Peyer's patch (tissue), 4 donors: ENCODE results near the gene NEIL1.
"Not testable (repeated sequence)": the region's sequence is repeated elsewhere in the genome, so short reads cannot be mapped to it uniquely, and the experiment has no call there.

Source experiments
- POLR2A ChIP-seq, 2 donors: fragments of 450-650 bp; IDR thresholded peaks; one replicate each; pipeline ENCODE4 v1.5.1; 2017; ENCODE audit warnings: antibody characterized with exemption in 2 of 2, mild to moderate bottlenecking in 2 of 2, moderate library complexity in 2 of 2
- TF ChIP-seq, protein P1 (sequence below), 6 experiments: fragments of 450-650 bp in 4 of 6; fragments of 200-600 bp in 2 of 6; sonication (generic) in 1 of 6; IDR thresholded peaks; one replicate each; pipeline ENCODE4 v1.5.1; 2017 to 2019; ENCODE audit warnings: antibody characterized with exemption in 6 of 6, mild to moderate bottlenecking in 3 of 6, moderate library complexity in 1 of 6

DNA sequence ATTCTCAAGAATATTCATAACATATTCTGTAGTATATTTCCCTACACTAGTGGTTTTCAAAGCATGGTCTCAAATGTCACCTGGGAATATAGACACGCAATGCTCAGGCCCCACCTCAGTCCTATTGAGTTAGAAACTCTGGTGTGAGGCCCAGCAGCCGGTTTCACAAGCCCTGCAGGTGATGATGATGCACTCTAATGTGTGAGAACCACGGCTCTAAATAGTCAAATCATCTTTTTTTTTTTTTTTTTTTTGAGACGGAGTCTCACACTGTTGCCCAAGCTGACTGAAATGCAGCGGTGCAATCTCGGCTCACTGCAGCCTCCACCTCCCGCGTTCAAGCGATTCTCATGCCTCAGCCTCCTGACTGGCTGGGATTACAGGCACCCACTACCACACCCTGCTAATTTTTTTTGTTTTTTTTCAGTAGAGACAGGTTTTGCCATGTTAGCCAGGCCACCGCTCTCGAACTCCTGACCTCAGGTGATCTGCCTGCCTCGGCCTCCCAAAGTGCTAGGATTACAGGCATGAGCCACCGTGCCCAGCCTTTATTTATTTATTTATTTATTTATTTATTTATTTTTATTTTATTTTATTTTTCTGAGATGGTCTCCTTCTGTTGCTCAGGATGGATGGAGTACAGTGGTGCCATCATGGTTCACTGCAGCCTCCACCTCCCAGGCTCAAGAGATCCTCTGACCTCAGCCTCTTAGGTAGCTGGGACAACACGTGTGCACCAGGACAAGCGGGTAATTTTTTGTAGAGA is 13.0 kb upstream of the NEIL1 start:
- TF ChIP-seq, protein P1, sequence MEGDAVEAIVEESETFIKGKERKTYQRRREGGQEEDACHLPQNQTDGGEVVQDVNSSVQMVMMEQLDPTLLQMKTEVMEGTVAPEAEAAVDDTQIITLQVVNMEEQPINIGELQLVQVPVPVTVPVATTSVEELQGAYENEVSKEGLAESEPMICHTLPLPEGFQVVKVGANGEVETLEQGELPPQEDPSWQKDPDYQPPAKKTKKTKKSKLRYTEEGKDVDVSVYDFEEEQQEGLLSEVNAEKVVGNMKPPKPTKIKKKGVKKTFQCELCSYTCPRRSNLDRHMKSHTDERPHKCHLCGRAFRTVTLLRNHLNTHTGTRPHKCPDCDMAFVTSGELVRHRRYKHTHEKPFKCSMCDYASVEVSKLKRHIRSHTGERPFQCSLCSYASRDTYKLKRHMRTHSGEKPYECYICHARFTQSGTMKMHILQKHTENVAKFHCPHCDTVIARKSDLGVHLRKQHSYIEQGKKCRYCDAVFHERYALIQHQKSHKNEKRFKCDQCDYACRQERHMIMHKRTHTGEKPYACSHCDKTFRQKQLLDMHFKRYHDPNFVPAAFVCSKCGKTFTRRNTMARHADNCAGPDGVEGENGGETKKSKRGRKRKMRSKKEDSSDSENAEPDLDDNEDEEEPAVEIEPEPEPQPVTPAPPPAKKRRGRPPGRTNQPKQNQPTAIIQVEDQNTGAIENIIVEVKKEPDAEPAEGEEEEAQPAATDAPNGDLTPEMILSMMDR (IDR thresholded peaks at IDR 0.05) = not testable (repeated sequence)
- TF ChIP-seq POLR2A (IDR thresholded peaks at IDR 0.05) = not testable (repeated sequence)
